ENCODE results near the gene ATP5F1D. TPM values are rescaled to one million over a fixed set of nuclear protein-coding genes. Genes with fewer than 3 reads are reported as not detected.

Gene ATP5F1D
- total RNA-seq, 1 experiment from 2014 or later: 126 TPM

DNA sequence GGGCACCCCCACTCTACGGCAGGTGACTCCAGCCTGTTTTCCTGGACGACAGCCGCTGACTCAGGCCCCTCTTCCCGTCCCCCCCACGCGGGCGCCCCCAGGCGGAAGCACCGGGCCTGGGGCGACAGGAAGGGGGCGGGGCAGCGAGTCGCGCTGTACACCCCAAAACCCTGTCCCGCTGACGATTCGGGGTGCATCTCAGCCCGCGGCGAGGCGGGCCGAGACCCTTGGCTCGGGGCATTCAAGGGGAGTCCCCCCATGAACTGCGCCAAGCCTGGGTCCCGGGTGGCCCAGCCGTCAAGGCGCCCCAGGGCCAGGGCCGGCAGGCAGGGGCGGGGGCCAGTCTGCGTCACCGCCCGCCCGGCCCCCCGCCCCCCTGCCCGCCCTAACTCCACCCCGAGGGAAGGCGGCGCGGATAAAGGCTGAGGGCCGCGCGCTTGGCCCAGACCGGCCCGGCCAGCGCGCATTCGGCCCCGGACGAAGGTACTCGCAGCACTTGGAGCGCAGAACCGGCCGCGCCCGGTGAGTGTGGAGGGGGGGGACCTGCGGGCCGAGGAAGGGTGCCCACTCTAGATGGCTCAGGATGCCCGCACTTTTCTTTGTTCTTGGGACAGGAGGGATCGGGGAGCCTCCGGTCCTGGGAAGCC lies 6.7 kb downstream of the ATP5F1D start, which contains the start of gene MIDN:
Gene MIDN, plus strand, starts transcription at position 445 of the 647 bp plus-strand sequence. CDS start 1,714 bp downstream, outside the sequence.
- intact Hi-C loops (cut with micrococcal nuclease; ENCODE audit: unreplicated experiment): no loop called here
- Histone ChIP-seq H3K27me3 (replicated peaks; ENCODE audit: control insufficient read depth, insufficient read depth, low read length) (no peaks in the 10 kb centered on the region), H3K36me3 (ENCODE audit: control insufficient read depth, insufficient read depth, low read length) (peaks cover 4% of the 10 kb centered on the region), H3K9me3 (no peaks in the 10 kb centered on the region), H3K4me3 (ENCODE audit: low read depth, low read length) (peak within 1 kb of the TSS; percentile 88), H3K4me1 (peaks cover 30% of the 10 kb centered on the region)
- TF ChIP-seq, protein P1, sequence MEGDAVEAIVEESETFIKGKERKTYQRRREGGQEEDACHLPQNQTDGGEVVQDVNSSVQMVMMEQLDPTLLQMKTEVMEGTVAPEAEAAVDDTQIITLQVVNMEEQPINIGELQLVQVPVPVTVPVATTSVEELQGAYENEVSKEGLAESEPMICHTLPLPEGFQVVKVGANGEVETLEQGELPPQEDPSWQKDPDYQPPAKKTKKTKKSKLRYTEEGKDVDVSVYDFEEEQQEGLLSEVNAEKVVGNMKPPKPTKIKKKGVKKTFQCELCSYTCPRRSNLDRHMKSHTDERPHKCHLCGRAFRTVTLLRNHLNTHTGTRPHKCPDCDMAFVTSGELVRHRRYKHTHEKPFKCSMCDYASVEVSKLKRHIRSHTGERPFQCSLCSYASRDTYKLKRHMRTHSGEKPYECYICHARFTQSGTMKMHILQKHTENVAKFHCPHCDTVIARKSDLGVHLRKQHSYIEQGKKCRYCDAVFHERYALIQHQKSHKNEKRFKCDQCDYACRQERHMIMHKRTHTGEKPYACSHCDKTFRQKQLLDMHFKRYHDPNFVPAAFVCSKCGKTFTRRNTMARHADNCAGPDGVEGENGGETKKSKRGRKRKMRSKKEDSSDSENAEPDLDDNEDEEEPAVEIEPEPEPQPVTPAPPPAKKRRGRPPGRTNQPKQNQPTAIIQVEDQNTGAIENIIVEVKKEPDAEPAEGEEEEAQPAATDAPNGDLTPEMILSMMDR (IDR thresholded peaks at IDR 0.05; ENCODE audit: insufficient read depth in 1 of 2, low read depth in 1 of 2, low read length in 1 of 2, severe bottlenecking in 1 of 2, unreplicated experiment in 1 of 2): no peak
- H3K27ac Mint-ChIP-seq (ENCODE audit: unreplicated experiment): peak within 1 kb of the TSS; percentile 75
- H3K36me3 Mint-ChIP-seq (ENCODE audit: insufficient read depth, unreplicated experiment): peaks cover 60% of the 10 kb centered on the region
- no peaks in the 10 kb centered on the region for H3K27me3 Mint-ChIP-seq (ENCODE audit: insufficient read depth, unreplicated experiment)
- ChIA-PET POLR2A (interaction anchor here (1.0 to 1.6 kb wide), 3 partner anchors 17 to 21 kb away, joined by 3 to 21 read pairs (median 4); partner anchors contain the start of gene CIRBP), CTCF (no interaction called here)
- DNase-seq: peak; percentile 79 to 85
- peak within 1 kb of the TSS; percentile 96 for H3K4me3 Mint-ChIP-seq (ENCODE audit: unreplicated experiment)
- H3K9me3 Mint-ChIP-seq (ENCODE audit: unreplicated experiment): no peaks in the 10 kb centered on the region
- peaks cover under 1% of the 10 kb centered on the region for H3K4me1 Mint-ChIP-seq (ENCODE audit: low read depth, unreplicated experiment)
- BruUV-seq (replicated peaks): no TSS peak

DNA sequence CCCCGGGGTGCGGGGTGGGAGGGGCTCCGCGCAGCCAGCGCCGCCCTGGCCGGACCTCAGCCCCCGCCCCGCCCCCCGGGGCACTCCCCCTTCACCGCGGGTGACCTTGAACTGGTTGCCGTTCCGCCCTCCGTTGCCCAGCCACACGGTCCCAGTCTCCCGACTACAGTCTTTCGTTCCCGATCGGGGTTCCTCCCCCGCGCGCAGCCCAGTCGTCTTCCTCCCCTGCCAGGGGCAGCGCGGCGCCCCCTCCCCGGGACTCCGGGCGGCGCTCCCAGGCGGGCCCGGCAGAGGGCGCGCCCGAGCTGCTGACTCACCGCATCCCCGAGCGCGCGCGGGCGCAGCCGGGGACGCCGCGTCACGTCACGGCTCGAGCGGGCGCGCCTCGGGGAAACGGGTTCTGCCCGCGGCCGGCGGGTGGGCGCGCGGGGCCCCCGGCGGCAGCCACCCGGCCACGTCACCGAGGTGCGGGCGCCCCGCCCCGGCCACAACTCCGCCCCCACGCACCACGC lies 7.3 kb downstream of the ATP5F1D start:
- H3K4me3 Mint-ChIP-seq (ENCODE audit: unreplicated experiment): peak overlapping the region; percentile 96
- H3K36me3 Mint-ChIP-seq (ENCODE audit: insufficient read depth, unreplicated experiment): peaks cover 66% of the 10 kb centered on the region
- ChIA-PET POLR2A (interaction anchor here (0.6 to 1.6 kb wide), 4 partner anchors 17 to 205 kb away, joined by 3 to 21 read pairs (median 4); partner anchors contain the start of gene CIRBP), CTCF (interaction anchor here (0.6 kb wide), 1 partner anchor 20 kb away, joined by 3 read pairs; no protein-coding TSS in a partner anchor)
- Histone ChIP-seq H3K4me1 (peaks cover 35% of the 10 kb centered on the region), H3K4me3 (ENCODE audit: low read depth, low read length) (peak overlapping the region; percentile 88), H3K9me3 (no peaks in the 10 kb centered on the region), H3K27me3 (replicated peaks; ENCODE audit: control insufficient read depth, insufficient read depth, low read length) (no peaks in the 10 kb centered on the region), H3K36me3 (ENCODE audit: control insufficient read depth, insufficient read depth, low read length) (peaks cover 4% of the 10 kb centered on the region)
- intact Hi-C loops (cut with micrococcal nuclease; ENCODE audit: unreplicated experiment): loop anchor here (1.0 kb wide), 1 partner anchor 20 kb away; the partner anchor contains the start of gene CIRBP
- H3K4me1 Mint-ChIP-seq (ENCODE audit: low read depth, unreplicated experiment): peaks cover 6% of the 10 kb centered on the region
- H3K9me3 Mint-ChIP-seq (ENCODE audit: unreplicated experiment): no peaks in the 10 kb centered on the region
- H3K27ac Mint-ChIP-seq (ENCODE audit: unreplicated experiment): peak overlapping the region; percentile 75
- H3K27me3 Mint-ChIP-seq (ENCODE audit: insufficient read depth, unreplicated experiment): no peaks in the 10 kb centered on the region
- peak; percentile 84 to 86 for DNase-seq
- TSS peak; percentile 45 for BruUV-seq (replicated peaks)
- TF ChIP-seq, protein P1 (IDR thresholded peaks at IDR 0.05; ENCODE audit: insufficient read depth in 1 of 2, low read depth in 1 of 2, low read length in 1 of 2, severe bottlenecking in 1 of 2, unreplicated experiment in 1 of 2): peak; percentile 40 to 87

DNA sequence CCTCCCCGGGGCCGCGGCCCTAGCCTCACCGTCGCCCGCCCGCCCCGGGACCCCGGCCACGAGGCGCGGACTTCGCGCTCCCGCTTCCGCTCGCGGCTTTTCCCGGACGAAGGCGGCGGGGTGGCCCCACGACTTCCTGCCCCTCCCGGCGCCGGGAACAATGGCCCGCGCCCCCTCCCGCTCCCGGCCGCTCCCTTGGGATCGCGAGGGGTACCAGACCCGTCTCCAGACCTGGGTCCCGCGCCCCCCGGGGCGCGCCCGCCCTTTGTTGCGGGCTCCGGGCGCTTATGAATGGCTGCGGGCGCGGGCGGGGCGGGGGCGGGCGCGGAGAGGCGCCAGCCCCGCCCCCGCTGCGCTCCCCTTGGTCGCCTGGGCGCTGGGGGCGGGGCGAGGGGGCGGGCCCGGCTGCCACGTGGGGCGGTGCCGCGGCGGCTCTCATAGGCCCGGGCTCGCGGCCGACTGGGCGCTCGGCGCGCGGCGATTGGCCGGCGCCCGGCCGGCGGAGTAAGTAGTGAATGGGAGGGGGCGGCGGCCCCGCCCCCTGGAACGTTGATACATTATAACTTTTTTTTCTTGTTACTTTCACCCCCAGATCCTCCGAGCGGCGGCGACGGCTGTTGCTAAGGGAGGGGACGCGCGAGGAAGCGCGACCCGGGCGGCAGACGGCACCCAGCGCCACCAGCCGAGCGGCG lies 7.9 kb downstream of the ATP5F1D start:
- no TSS peak for BruUV-seq (replicated peaks)
- TF ChIP-seq, protein P1 (IDR thresholded peaks at IDR 0.05; ENCODE audit: insufficient read depth in 1 of 2, low read depth in 1 of 2, low read length in 1 of 2, severe bottlenecking in 1 of 2, unreplicated experiment in 1 of 2): no peak
- peaks cover 70% of the 10 kb centered on the region for H3K36me3 Mint-ChIP-seq (ENCODE audit: insufficient read depth, unreplicated experiment)
- no peaks in the 10 kb centered on the region for H3K9me3 Mint-ChIP-seq (ENCODE audit: unreplicated experiment)
- H3K4me3 Mint-ChIP-seq (ENCODE audit: unreplicated experiment): peak overlapping the region; percentile 96
- peak; percentile 92 for DNase-seq
- peaks cover 6% of the 10 kb centered on the region for H3K4me1 Mint-ChIP-seq (ENCODE audit: low read depth, unreplicated experiment)
- peaks cover 5% of the 10 kb centered on the region for H3K36me3 ChIP-seq (ENCODE audit: control insufficient read depth, insufficient read depth, low read length)
- H3K27me3 ChIP-seq (replicated peaks; ENCODE audit: control insufficient read depth, insufficient read depth, low read length): no peaks in the 10 kb centered on the region
- no peak overlapping the region for H3K27ac Mint-ChIP-seq (ENCODE audit: unreplicated experiment)
- ChIA-PET POLR2A (interaction anchor here (0.6 to 1.6 kb wide), 4 partner anchors 16 to 204 kb away, joined by 3 to 21 read pairs (median 4); partner anchors contain the start of gene CIRBP), CTCF (interaction anchor here (0.6 kb wide), 1 partner anchor 19 kb away, joined by 3 read pairs; no protein-coding TSS in a partner anchor)
- peak overlapping the region; percentile 88 for H3K4me3 ChIP-seq (ENCODE audit: low read depth, low read length)
- no peaks in the 10 kb centered on the region for H3K9me3 ChIP-seq
- no peaks in the 10 kb centered on the region for H3K27me3 Mint-ChIP-seq (ENCODE audit: insufficient read depth, unreplicated experiment)
- peaks cover 35% of the 10 kb centered on the region for H3K4me1 ChIP-seq
- intact Hi-C loops (cut with micrococcal nuclease; ENCODE audit: unreplicated experiment): loop anchor here (1.0 kb wide), 1 partner anchor 20 kb away; the partner anchor contains the start of gene CIRBP
